Vagina (tissue), 2 donors: Measurements from ENCODE around the gene CRKL.

Source experiments
- POLR2A ChIP-seq, 2 donors: fragments of 450-650 bp; IDR thresholded peaks; one replicate each; pipeline ENCODE4 v1.6.1; 2017; ENCODE audit warnings: antibody characterized with exemption in 2 of 2, mild to moderate bottlenecking in 2 of 2, moderate library complexity in 2 of 2
- POLR2AphosphoS5 ChIP-seq, 2 donors: sonication (generic); formaldehyde crosslinking; IDR thresholded peaks; one replicate each; pipeline ENCODE4 v1.9.0; 2017; ENCODE audit warnings: antibody characterized with exemption in 2 of 2, mild to moderate bottlenecking in 2 of 2, low read depth in 1 of 2; ENCODE audit not compliant: insufficient read depth in 1 of 2
- TF ChIP-seq, protein P1 (sequence below), 3 experiments: fragments of 450-650 bp in 2 of 3; fragments of 200-600 bp in 1 of 3; sonication (generic) in 1 of 3; IDR thresholded peaks; one replicate each; pipeline ENCODE4 v1.5.1; 2017 to 2019; ENCODE audit warnings: antibody characterized with exemption in 3 of 3, mild to moderate bottlenecking in 2 of 3, moderate library complexity in 2 of 3

DNA sequence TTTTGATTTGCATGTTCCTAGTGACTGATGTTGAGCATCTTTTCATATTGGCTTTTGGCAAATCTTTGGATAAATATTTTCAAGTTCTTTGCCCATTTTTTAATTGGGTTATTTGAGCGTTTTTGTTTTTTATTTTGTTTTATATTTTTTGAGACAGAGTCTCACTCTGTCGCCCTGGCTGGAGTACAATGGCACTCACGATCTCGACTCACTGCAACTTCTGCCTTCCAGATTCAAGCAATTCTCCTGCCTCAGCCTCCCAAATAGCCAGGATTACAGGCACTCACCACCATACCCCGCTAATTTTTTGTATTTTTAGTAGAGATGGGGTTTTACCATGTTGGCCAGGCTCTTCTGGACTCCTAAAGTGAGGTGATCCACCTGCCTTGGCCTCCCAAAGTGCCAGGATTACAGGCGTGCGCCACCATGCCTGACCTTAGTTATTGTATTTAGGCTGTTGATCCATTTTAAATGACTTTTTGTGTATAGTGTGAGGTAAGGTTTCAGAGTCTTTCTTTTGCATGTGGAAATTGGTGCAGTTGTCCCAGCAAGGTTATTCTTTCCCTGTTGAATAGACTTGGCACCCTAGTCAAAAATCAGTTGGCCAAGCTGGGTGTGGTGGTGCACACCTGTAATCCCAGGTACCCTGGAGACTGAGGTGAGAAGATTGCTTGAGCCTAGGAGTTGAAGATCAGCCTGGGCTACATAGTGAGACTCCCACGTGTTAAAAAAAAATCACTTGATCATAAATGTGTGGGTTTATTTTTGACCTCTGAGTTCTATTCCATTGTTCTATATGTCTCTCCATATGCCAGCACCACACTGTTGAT, 26.1 kb downstream of the CRKL start:
- no peak for TF ChIP-seq POLR2AphosphoS5 (IDR thresholded peaks at IDR 0.05; ENCODE audit: insufficient read depth in 1 of 2, low read depth in 1 of 2)
- TF ChIP-seq POLR2A (IDR thresholded peaks at IDR 0.05): no peak
- TF ChIP-seq, protein P1, sequence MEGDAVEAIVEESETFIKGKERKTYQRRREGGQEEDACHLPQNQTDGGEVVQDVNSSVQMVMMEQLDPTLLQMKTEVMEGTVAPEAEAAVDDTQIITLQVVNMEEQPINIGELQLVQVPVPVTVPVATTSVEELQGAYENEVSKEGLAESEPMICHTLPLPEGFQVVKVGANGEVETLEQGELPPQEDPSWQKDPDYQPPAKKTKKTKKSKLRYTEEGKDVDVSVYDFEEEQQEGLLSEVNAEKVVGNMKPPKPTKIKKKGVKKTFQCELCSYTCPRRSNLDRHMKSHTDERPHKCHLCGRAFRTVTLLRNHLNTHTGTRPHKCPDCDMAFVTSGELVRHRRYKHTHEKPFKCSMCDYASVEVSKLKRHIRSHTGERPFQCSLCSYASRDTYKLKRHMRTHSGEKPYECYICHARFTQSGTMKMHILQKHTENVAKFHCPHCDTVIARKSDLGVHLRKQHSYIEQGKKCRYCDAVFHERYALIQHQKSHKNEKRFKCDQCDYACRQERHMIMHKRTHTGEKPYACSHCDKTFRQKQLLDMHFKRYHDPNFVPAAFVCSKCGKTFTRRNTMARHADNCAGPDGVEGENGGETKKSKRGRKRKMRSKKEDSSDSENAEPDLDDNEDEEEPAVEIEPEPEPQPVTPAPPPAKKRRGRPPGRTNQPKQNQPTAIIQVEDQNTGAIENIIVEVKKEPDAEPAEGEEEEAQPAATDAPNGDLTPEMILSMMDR (IDR thresholded peaks at IDR 0.05): no peak
